H1 (cell line): ENCODE data around the gene GRAMD4. TPM values are rescaled to one million over a fixed set of nuclear protein-coding genes. Genes with fewer than 3 reads are reported as not detected.

Experiments used
- CHD7 ChIP-seq: fragments of 300-600 bp; sonication (generic); IDR thresholded peaks from 2 replicates; pipeline ENCODE4 v1.7.1; 2012; ENCODE audit warnings: low read length, moderate library complexity, mild to moderate bottlenecking, inconsistent platforms; ENCODE audit not compliant: insufficient replicate concordance
- CREB1 ChIP-seq: IDR thresholded peaks from 2 replicates; pipeline ENCODE4 v1.6.1; 2012; ENCODE audit warnings: inconsistent platforms
- EP300 ChIP-seq, 2 experiments: IDR thresholded peaks; 1 replicate in 1 of 2; 2 replicates in 1 of 2; pipeline ENCODE4 v1.6.1; 2011 to 2012; ENCODE audit warnings: low read depth in 2 of 2, low read length in 2 of 2, mild to moderate bottlenecking in 2 of 2, borderline replicate concordance in 1 of 2, inconsistent platforms in 1 of 2, moderate library complexity in 1 of 2
- HDAC6 ChIP-seq: IDR thresholded peaks from one replicate; pipeline ENCODE4 v1.7.1; 2012; ENCODE audit warnings: low read depth, mild to moderate bottlenecking, inconsistent platforms, low read length, moderate library complexity
- RFX5 ChIP-seq: IDR thresholded peaks from 2 replicates; pipeline ENCODE4 v1.6.1; 2011; ENCODE audit warnings: low read depth, low read length, improper control_type of control experiment, borderline replicate concordance
- RXRA ChIP-seq: IDR thresholded peaks from 2 replicates; pipeline ENCODE4 v1.6.1; 2011; ENCODE audit warnings: low read depth, mild to moderate bottlenecking, low read length, moderate library complexity; ENCODE audit not compliant: insufficient read depth
- SIX5 ChIP-seq: IDR thresholded peaks from 2 replicates; pipeline ENCODE4 v1.6.1; 2011; ENCODE audit warnings: mild to moderate bottlenecking, low read depth, low read length
- TAF1 ChIP-seq: IDR thresholded peaks from 2 replicates; pipeline ENCODE4 v1.6.1; 2011; ENCODE audit warnings: mild to moderate bottlenecking, low read depth, low read length
- USF2 ChIP-seq: IDR thresholded peaks from 2 replicates; pipeline ENCODE4 v1.6.1; 2011; ENCODE audit warnings: low read length, improper control_type of control experiment
- polyA plus RNA-seq, 7 experiments: library from polyadenylated mRNA; depleted of rRNA in 3 of 7; stranded (reverse) in 5 of 7; unstranded in 2 of 7; fragments of >200 nt in 5 of 7; fragments of 200-250 nt in 2 of 7; gene quantifications; 1 replicate in 5 of 7; 2 replicates in 1 of 7; 4 replicates in 1 of 7; pipeline versions ENCODE4 v1.2.1 to v1.2.3, GENCODE V29; 2011 to 2013; ENCODE audit warnings: missing spikeins in 2 of 7, mixed read lengths in 2 of 7
- total RNA-seq: library from RNA; stranded (reverse); fragmentation: NEBNext Ultra II Directional; extraction: Animal tissue kit (Norgen Biotek cat#: 25700); gene quantifications from 2 replicates; pipeline ENCODE4 v1.2.1, GENCODE V29; 2021

GRAMD4 gene
- total and polyA plus RNA-seq, 2 of the 8 experiments (the other 6 are each of a cell fraction or from before 2014, with no cell fraction given): 7.9 to 25.6 TPM

GRCh38 chr22:46638601-46639431, 18.6 kb downstream of the GRAMD4 start (continued):
- TF ChIP-seq CHD7 (no peak), CREB1 (no peak), USF2 (no peak), EP300 (IDR thresholded peaks at IDR 0.05; ENCODE audit: borderline replicate concordance in 1 of 2, low read depth in 2 of 2, low read length in 2 of 2) (no peak), RFX5 (no peak), SIX5 (no peak), TAF1 (no peak), RXRA (no peak), HDAC6 (no peak)
